Fibroblast of villous mesenchyme (primary cell): ENCODE data around the gene CEP112. TPM values are rescaled to one million over a fixed set of nuclear protein-coding genes. Genes with fewer than 3 reads are reported as not detected.
A peak's percentile ranks its signal among the peaks of the same experiment; 100 is the strongest.

Experiments used
- DNase-seq: peaks from one replicate; pipeline ENCODE4 v3.0.0-alpha.2; 2010; ENCODE audit warnings: low read depth
- H3K4me3 ChIP-seq: 2 replicates; pipeline ENCODE4 v1.5.1; 2011; ENCODE audit warnings: low read depth, mild to moderate bottlenecking, low read length
- total RNA-seq: library from RNA; depleted of rRNA; stranded (reverse); fragments of >200 nt; gene quantifications from 2 replicates; pipeline ENCODE4 v1.2.3, GENCODE V29; 2012
- TF ChIP-seq, protein P1 (sequence below): IDR thresholded peaks from 2 replicates; pipeline ENCODE4 v1.5.1; 2012; ENCODE audit warnings: low read depth, mild to moderate bottlenecking, low read length; ENCODE audit not compliant: insufficient read depth

Gene CEP112
- total RNA-seq, 1 donor: 10.8 TPM

DNA sequence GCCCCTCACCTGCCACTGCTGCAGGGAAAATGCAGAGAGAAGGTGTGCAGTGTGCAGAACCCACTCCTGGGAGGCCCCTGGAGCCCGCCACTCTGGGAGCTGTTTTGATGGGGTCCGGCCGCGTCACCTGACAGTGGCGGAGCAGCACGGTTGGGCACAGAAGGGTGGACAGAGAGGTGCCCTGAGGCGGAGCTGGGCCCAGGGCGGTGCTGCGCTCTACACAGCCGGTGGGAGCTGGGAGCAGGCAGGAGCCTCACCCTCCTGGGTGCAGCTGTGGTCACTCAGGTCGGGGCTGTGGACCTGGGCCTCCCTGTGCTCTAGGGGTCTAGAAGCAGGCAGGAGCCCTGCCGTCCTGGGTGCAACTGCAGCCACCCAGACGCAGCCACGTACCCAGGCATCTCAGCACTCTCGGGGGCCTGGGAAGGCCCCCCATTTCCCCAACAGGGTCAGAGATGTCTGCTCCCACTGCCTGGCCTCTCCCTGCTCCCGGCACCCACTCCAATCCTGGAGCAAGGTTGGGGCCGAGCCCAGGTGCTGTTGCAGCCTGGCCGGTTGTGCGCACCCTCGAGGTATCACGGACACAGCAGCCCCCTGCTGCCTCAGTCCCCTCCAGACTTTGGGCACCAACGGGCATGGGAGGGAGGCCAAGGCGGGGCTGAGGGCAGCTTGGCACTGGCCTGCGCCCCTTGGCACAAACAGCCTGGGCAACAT lies 326.1 kb downstream of the CEP112 start:
- DNase-seq: no peak
- TF ChIP-seq, protein P1, sequence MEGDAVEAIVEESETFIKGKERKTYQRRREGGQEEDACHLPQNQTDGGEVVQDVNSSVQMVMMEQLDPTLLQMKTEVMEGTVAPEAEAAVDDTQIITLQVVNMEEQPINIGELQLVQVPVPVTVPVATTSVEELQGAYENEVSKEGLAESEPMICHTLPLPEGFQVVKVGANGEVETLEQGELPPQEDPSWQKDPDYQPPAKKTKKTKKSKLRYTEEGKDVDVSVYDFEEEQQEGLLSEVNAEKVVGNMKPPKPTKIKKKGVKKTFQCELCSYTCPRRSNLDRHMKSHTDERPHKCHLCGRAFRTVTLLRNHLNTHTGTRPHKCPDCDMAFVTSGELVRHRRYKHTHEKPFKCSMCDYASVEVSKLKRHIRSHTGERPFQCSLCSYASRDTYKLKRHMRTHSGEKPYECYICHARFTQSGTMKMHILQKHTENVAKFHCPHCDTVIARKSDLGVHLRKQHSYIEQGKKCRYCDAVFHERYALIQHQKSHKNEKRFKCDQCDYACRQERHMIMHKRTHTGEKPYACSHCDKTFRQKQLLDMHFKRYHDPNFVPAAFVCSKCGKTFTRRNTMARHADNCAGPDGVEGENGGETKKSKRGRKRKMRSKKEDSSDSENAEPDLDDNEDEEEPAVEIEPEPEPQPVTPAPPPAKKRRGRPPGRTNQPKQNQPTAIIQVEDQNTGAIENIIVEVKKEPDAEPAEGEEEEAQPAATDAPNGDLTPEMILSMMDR: no peak
- no peak overlapping the region for H3K4me3 ChIP-seq

DNA sequence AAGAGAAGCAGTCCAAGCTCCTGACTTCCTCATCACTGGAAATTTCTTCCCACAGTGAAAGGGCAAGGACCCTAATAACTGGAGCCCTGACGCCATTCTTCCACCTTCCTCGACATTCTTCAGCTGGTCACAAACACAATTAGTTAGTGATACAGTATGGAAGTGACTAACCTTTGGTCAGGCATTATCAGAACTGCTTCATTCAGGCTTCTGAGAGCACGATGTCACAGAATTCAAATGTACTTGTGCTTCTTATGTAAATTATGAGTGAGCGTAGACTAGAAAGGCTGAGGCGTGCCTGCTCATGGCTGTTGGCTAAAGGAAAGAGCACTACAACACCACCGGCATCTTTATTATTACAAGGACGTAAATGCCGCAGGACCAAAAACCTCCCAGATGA lies 327.5 kb downstream of the CEP112 start:
- no peak overlapping the region for H3K4me3 ChIP-seq
- TF ChIP-seq, protein P1: no peak
- no peak for DNase-seq

DNA sequence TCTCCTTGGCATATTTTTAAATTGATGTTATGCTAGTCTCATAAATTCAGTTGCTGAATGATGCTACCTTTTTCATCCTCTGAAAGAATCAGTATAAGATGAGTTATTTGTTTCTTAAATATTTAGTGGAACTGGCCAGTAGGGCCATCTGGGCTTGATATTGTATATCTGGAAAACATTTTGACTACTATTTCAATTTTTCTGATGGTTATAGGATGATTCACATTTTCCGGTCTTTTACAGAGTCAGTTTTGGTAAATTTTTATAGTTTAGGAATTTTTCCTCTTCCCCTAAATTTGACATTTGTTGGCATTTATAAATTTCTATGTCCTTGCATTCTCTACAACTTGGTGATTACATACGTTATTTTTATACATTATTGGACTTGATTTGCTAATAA lies 334.2 kb downstream of the CEP112 start:
- DNase-seq: no peak
- H3K4me3 ChIP-seq: no peak overlapping the region
- TF ChIP-seq, protein P1: no peak

DNA sequence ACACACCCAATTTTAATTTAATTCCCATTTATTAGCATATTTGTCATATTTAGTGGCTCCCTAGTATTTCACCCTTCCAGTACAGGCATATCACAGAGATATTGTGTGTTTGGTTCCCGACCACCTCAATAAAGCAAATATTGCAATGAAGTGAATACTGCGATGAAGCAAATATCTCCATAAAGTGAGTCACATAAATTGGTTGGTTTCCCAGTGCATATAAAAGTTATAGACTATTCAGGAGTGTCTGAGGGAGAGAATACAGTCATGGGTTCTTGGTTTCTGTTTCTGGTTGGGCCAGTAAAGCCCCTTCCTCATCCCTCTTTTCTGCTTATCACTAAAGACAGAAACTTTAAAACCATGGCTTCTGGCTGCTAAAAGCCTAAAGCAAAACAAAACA lies 335.1 kb downstream of the CEP112 start:
- no peak overlapping the region for H3K4me3 ChIP-seq
- peak; percentile 20 for DNase-seq
- TF ChIP-seq, protein P1: no peak

DNA sequence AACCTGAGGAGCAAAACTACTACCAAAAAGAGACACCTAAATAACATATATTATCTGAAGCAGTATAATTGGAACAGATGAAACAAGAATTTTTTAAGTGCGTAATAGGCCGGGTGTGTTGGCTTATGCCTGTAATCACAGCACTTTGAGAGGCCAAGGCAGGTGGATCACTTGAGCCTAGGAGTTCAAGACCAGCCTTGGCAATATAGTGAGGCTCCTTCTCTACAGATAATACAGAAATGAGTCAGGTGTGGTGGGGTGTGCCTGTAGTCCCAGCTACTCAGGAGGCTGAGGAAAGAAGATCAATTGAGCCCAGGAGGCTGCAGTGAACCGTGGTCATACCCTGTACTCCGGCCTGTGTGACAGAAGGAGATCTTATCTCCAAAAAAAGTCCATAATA lies 336.3 kb downstream of the CEP112 start:
- no peak for DNase-seq
- no peak overlapping the region for H3K4me3 ChIP-seq
- TF ChIP-seq, protein P1: no peak

DNA sequence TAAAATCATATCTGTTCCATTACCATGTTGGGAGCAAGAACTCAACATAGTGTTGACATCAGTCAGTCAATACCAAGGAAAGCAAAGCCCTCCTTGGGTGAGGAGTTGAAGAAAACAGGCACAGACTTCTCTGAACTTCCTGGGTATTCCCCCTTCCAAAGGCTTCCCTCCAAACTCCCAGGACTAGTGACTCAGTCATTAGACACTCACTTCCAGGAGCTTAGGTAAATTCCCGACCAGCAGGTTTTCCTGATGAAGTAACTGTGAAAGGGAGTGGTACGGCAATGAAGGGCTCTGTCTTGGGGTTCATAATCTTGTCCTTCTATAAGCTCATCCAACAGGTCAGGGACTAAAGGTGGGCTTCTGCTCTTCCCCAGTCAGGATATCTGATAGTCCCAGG lies 336.7 kb downstream of the CEP112 start:
- TF ChIP-seq, protein P1: no peak
- no peak for DNase-seq
- no peak overlapping the region for H3K4me3 ChIP-seq

DNA sequence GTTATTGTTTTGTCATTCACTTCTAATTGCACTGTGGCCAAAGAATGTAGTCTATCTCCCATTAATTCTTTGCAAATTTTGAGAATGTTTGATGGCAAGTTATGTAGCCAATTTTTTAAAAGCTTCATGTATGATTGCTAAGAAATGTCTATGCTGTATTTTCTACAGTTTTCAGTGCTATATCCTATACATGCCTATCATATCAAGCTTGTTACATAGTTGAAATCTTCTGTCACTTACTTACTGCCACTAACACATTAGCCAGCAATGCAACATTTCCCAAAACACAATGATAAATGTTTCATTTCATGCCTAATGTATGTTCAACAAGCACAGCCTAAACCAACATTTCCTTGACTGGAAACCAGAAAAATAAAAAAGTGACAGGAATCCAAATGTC lies 338.1 kb downstream of the CEP112 start:
- TF ChIP-seq, protein P1: no peak
- no peak overlapping the region for H3K4me3 ChIP-seq
- no peak for DNase-seq
